ENCODE measurements around the gene MESP2.
"Not testable (repeated sequence)": the region's sequence is repeated elsewhere in the genome, so short reads cannot be mapped to it uniquely, and the experiment has no call there.

Gene MESP2

GRCh38 chr15:89778861-89779260 is 2.7 kb downstream of the MESP2 start:
- no peak for DNase-seq

- no peak for DNase-seq
These were observed 4.5 kb downstream of the MESP2 start for GRCh38 chr15:89780601-89781000.

- DNase-seq: no peak
These were observed 4.9 kb downstream of the MESP2 start for GRCh38 chr15:89781055-89781454.

GRCh38 chr15:89781891-89782618 is 5.9 kb downstream of the MESP2 start:
- DNase-seq: no peak

GRCh38 chr15:89782619-89782950 is 6.5 kb downstream of the MESP2 start:
- not testable (repeated sequence) for DNase-seq

- no peak for DNase-seq
These were observed 7.2 kb downstream of the MESP2 start for GRCh38 chr15:89783111-89783860.

GRCh38 chr15:89783861-89784685 is 7.9 kb downstream of the MESP2 start:
- no peak for DNase-seq

- no peak for DNase-seq
These were observed 8.5 kb downstream of the MESP2 start for GRCh38 chr15:89784686-89784960.

GRCh38 chr15:89785064-89785773 is 9.1 kb downstream of the MESP2 start:
- no peak for DNase-seq

- no peak for DNase-seq
These were observed 9.6 kb downstream of the MESP2 start for GRCh38 chr15:89785774-89786140.

GRCh38 chr15:89787944-89788343 is 11.8 kb downstream of the MESP2 start:
- no peak for DNase-seq

- not testable (repeated sequence) for DNase-seq
These were observed 12.5 kb downstream of the MESP2 start for GRCh38 chr15:89788585-89788984.

GRCh38 chr15:89790206-89790605 is 14.1 kb downstream of the MESP2 start:
- DNase-seq: no peak

- no peak for DNase-seq
These were observed 14.5 kb downstream of the MESP2 start for GRCh38 chr15:89790661-89791060.

GRCh38 chr15:89792106-89792805 is 16.1 kb downstream of the MESP2 start:
- DNase-seq: no peak

GRCh38 chr15:89794627-89795241 is 18.6 kb downstream of the MESP2 start:
- no peak for DNase-seq

GRCh38 chr15:89795996-89796395 is 19.9 kb downstream of the MESP2 start:
- DNase-seq: no peak

GRCh38 chr15:89797678-89798201 is 21.6 kb downstream of the MESP2 start:
- no peak for DNase-seq

GRCh38 chr15:89799011-89799911 is 23.1 kb downstream of the MESP2 start:
- DNase-seq: no peak

- no peak for DNase-seq
These were observed 23.9 kb downstream of the MESP2 start for GRCh38 chr15:89799918-89800498.
